H1 (cell line): ENCODE data around the gene BCAR1. TPM values are rescaled to one million over a fixed set of nuclear protein-coding genes. Genes with fewer than 3 reads are reported as not detected.

Experiments used
- CTCF ChIA-PET: fragments of 300-600 bp; sonication (Branson Sonifier 250); formaldehyde crosslinking; loops from one replicate; lab custom pipeline; 2021; ENCODE audit not compliant: partially characterized antibody; lab: Charles Lee
- POLR2A ChIA-PET: fragments of 300-600 bp; sonication (Branson Sonifier 250); formaldehyde crosslinking; loops from one replicate; lab custom pipeline; 2021; ENCODE audit warnings: inconsistent platforms; ENCODE audit not compliant: partially characterized antibody; lab: Charles Lee
- DNase-seq, 2 experiments: peaks; one replicate each; pipeline versions ENCODE4 v3.0.0 to v3.0.0-alpha.2; 2010 to 2022; ENCODE audit warnings: low spot score in 2 of 2, low read depth in 1 of 2, mixed read lengths in 1 of 2
- FAIRE-seq: peaks from 2 replicates; lab custom pipeline; 2011; peaks lifted over from hg19 to GRCh38; lab: Jason Lieb, UNC
- H2AFZ ChIP-seq: 2 replicates; pipeline ENCODE4 v1.8.1; 2012; ENCODE audit warnings: low read length, inconsistent platforms
- H2AK5ac ChIP-seq: 2 replicates; pipeline ENCODE4 v1.6.1; 2013; ENCODE audit warnings: low read depth, low read length
- H2BK120ac ChIP-seq: replicated peaks from 2 replicates; pipeline ENCODE3; 2013; ENCODE audit warnings: low read depth, low read length, inconsistent platforms
- H2BK12ac ChIP-seq: 2 replicates; pipeline ENCODE4 v1.6.1; 2013; ENCODE audit warnings: low read depth, low read length
- H2BK15ac ChIP-seq: 2 replicates; pipeline ENCODE4 v1.6.1; 2013; ENCODE audit warnings: low read length
- H2BK20ac ChIP-seq: 2 replicates; pipeline ENCODE4 v1.6.1; 2013; ENCODE audit warnings: low read length
- H2BK5ac ChIP-seq: 2 replicates; pipeline ENCODE4 v1.6.1; 2013; ENCODE audit warnings: low read depth, low read length
- H3K14ac ChIP-seq: 2 replicates; pipeline ENCODE4 v1.6.1; 2013; ENCODE audit warnings: inconsistent platforms; ENCODE audit not compliant: insufficient read length
- H3K18ac ChIP-seq: 2 replicates; pipeline ENCODE4 v1.6.1; 2013; ENCODE audit warnings: low read length; ENCODE audit errors: extremely low read depth
- H3K23ac ChIP-seq: 2 replicates; pipeline ENCODE4 v1.6.1; 2013; ENCODE audit warnings: inconsistent platforms; ENCODE audit not compliant: insufficient read length
- H3K23me2 ChIP-seq: 2 replicates; pipeline ENCODE4 v1.6.1; 2013; ENCODE audit warnings: low read depth, low read length
- H3K27ac ChIP-seq: 2 replicates; pipeline ENCODE4 v1.6.1; 2011; ENCODE audit warnings: low read depth, low read length, inconsistent platforms
- H3K27me3 ChIP-seq, 4 experiments: replicated peaks in 1 of 4; 1 replicate in 1 of 4; 2 replicates in 3 of 4; pipeline versions ENCODE4 v1.6.1 to v1.8.1; 2011 to 2013; ENCODE audit warnings: low read length in 3 of 4, mild to moderate bottlenecking in 3 of 4, inconsistent platforms in 2 of 4, mixed read lengths in 2 of 4, moderate library complexity in 1 of 4; ENCODE audit not compliant: control insufficient read depth in 3 of 4, insufficient read depth in 3 of 4; ENCODE audit errors: extremely low read depth in 1 of 4
- H3K36me3 ChIP-seq, 4 experiments: 2 replicates each; pipeline versions ENCODE4 v1.6.1 to v1.8.1; 2011 to 2013; ENCODE audit warnings: mild to moderate bottlenecking in 4 of 4, low read length in 3 of 4, moderate library complexity in 2 of 4, control low read depth in 1 of 4, inconsistent platforms in 1 of 4; ENCODE audit not compliant: insufficient read depth in 4 of 4, control insufficient read depth in 2 of 4
- H3K4ac ChIP-seq: replicated peaks from 2 replicates; pipeline ENCODE3; 2013; ENCODE audit warnings: low read length, low read depth, mixed read lengths, inconsistent platforms; ENCODE audit not compliant: insufficient read length
- H3K4me1 ChIP-seq, 4 experiments: replicated peaks in 1 of 4; 1 replicate in 1 of 4; 2 replicates in 3 of 4; pipeline versions ENCODE4 v1.6.1 to v1.8.1; 2011 to 2013; ENCODE audit warnings: low read length in 3 of 4, inconsistent platforms in 2 of 4, mixed read lengths in 1 of 4; ENCODE audit not compliant: insufficient read depth in 4 of 4, control insufficient read depth in 3 of 4
- H3K4me2 ChIP-seq, 2 experiments: 2 replicates each; pipeline versions ENCODE4 v1.6.1 to v1.8.1; 2011 to 2013; ENCODE audit warnings: low read depth in 2 of 2, low read length in 2 of 2, control low read depth in 1 of 2, inconsistent platforms in 1 of 2, mild to moderate bottlenecking in 1 of 2; ENCODE audit not compliant: insufficient read depth in 1 of 2
- H3K4me3 ChIP-seq, 4 experiments: fragments of 200-600, 300-600 bp in 1 of 4; sonication (generic), shearing (Covaris generic), sonication (Bioruptor Twin) in 1 of 4; 2 replicates each; pipeline versions ENCODE4 v1.5.1 to v1.8.1; 2011 to 2016; ENCODE audit warnings: low read length in 4 of 4, low read depth in 3 of 4, control low read depth in 2 of 4, inconsistent platforms in 2 of 4, mild to moderate bottlenecking in 2 of 4, mixed read lengths in 1 of 4, moderate library complexity in 1 of 4; ENCODE audit not compliant: insufficient read depth in 2 of 4; ENCODE audit errors: extremely low read depth in 1 of 4
- H3K56ac ChIP-seq: replicated peaks from 2 replicates; pipeline ENCODE3; 2013; ENCODE audit warnings: low read depth, mild to moderate bottlenecking, mixed read lengths, low read length, inconsistent platforms; ENCODE audit not compliant: insufficient read length
- H3K79me1 ChIP-seq: 2 replicates; pipeline ENCODE4 v1.6.1; 2013; ENCODE audit warnings: low read depth, low read length, control low read depth
- H3K79me2 ChIP-seq, 2 experiments: 2 replicates each; pipeline versions ENCODE4 v1.6.1 to v1.8.1; 2012 to 2013; ENCODE audit warnings: low read length in 2 of 2, mild to moderate bottlenecking in 2 of 2, inconsistent platforms in 1 of 2; ENCODE audit not compliant: insufficient read depth in 2 of 2, control insufficient read depth in 1 of 2
- H3K9ac ChIP-seq, 4 experiments: replicated peaks in 1 of 4; 1 replicate in 1 of 4; 2 replicates in 3 of 4; pipeline versions ENCODE4 v1.6.1 to v1.8.1; 2011 to 2013; ENCODE audit warnings: low read depth in 3 of 4, low read length in 3 of 4, control low read depth in 2 of 4, mild to moderate bottlenecking in 2 of 4, moderate library complexity in 2 of 4, inconsistent platforms in 1 of 4; ENCODE audit errors: extremely low read depth in 1 of 4
- H3K9me3 ChIP-seq, 2 experiments: 2 replicates each; pipeline versions ENCODE4 v1.6.1 to v1.8.1; 2012 to 2013; ENCODE audit warnings: mild to moderate bottlenecking in 2 of 2, moderate library complexity in 2 of 2, control low read depth in 1 of 2, inconsistent platforms in 1 of 2, low read depth in 1 of 2, low read length in 1 of 2, mixed read lengths in 1 of 2; ENCODE audit not compliant: insufficient read depth in 2 of 2
- H4K20me1 ChIP-seq, 2 experiments: replicated peaks in 1 of 2; 2 replicates each; pipeline versions ENCODE3 to v1.8.1; 2011 to 2013; ENCODE audit warnings: inconsistent platforms in 2 of 2, low read length in 2 of 2, mild to moderate bottlenecking in 1 of 2; ENCODE audit not compliant: insufficient read depth in 2 of 2, control insufficient read depth in 1 of 2
- H4K5ac ChIP-seq: 2 replicates; pipeline ENCODE4 v1.6.1; 2013; ENCODE audit warnings: low read length, low read depth, mixed read lengths, inconsistent platforms; ENCODE audit not compliant: insufficient read length
- H4K8ac ChIP-seq: 2 replicates; pipeline ENCODE4 v1.8.0; 2013; ENCODE audit warnings: mild to moderate bottlenecking, moderate library complexity, low read length, inconsistent platforms; ENCODE audit not compliant: insufficient read depth; ENCODE audit errors: extremely low read depth
- H4K91ac ChIP-seq: replicated peaks from 2 replicates; pipeline ENCODE3; 2013; ENCODE audit warnings: low read length, mixed read lengths, inconsistent platforms; ENCODE audit not compliant: insufficient read length
- CBX8 ChIP-seq: fragments of 300-800, 300-1000 bp; sonication (generic); IDR thresholded peaks from 2 replicates; pipeline ENCODE4 v1.7.1; 2016; ENCODE audit warnings: low read depth, low read length, borderline replicate concordance
- RAD21 ChIP-seq, 2 experiments: IDR thresholded peaks in 1 of 2; conservative IDR thresholded peaks in 1 of 2; 2 replicates each; pipeline ENCODE4 v1.6.1; 2011; ENCODE audit warnings: low read depth in 2 of 2, low read length in 2 of 2, improper control_type of control experiment in 1 of 2, inconsistent platforms in 1 of 2, mild to moderate bottlenecking in 1 of 2, moderate library complexity in 1 of 2
- SP1 ChIP-seq: IDR thresholded peaks from 2 replicates; pipeline ENCODE4 v1.6.1; 2011; ENCODE audit warnings: low read depth, low read length
- SP4 ChIP-seq: IDR thresholded peaks from 2 replicates; pipeline ENCODE4 v1.6.1; 2012; ENCODE audit warnings: low read length, inconsistent platforms
- SUZ12 ChIP-seq: fragments of 200-600 bp; sonication (generic); IDR thresholded peaks from 2 replicates; pipeline ENCODE4 v1.6.1; 2012; ENCODE audit warnings: mild to moderate bottlenecking, inconsistent platforms, low read length, moderate library complexity, mixed read lengths
- WGBS, 2 experiments: shearing (Covaris generic) in 1 of 2; methylation state at CpG; one replicate each; pipeline versions ENCODE4 v1.1.6 to v1.1.7; 2013 to 2015; ENCODE audit warnings: low lambda C conversion rate in 2 of 2, mixed read lengths in 2 of 2, inconsistent platforms in 1 of 2, low coverage in 1 of 2, missing lambda C conversion rate in 1 of 2; ENCODE audit not compliant: insufficient replicate concordance in 2 of 2, insufficient coverage in 1 of 2, insufficient read length in 1 of 2; ENCODE audit errors: extremely low coverage in 1 of 2, missing lambda C conversion rate in 1 of 2; 5-methylcytosine and 5-hydroxymethylcytosine counted together
- polyA plus RNA-seq, 7 experiments: library from polyadenylated mRNA; depleted of rRNA in 3 of 7; stranded (reverse) in 5 of 7; unstranded in 2 of 7; fragments of >200 nt in 5 of 7; fragments of 200-250 nt in 2 of 7; gene quantifications; 1 replicate in 5 of 7; 2 replicates in 1 of 7; 4 replicates in 1 of 7; pipeline versions ENCODE4 v1.2.1 to v1.2.3, GENCODE V29; 2011 to 2013; ENCODE audit warnings: missing spikeins in 2 of 7, mixed read lengths in 2 of 7
- total RNA-seq: library from RNA; stranded (reverse); fragmentation: NEBNext Ultra II Directional; extraction: Animal tissue kit (Norgen Biotek cat#: 25700); gene quantifications from 2 replicates; pipeline ENCODE4 v1.2.1, GENCODE V29; 2021

Gene BCAR1
- total and polyA plus RNA-seq, 2 of the 8 experiments (the other 6 are each of a cell fraction or from before 2014, with no cell fraction given): 59.8 to 105 TPM

DNA sequence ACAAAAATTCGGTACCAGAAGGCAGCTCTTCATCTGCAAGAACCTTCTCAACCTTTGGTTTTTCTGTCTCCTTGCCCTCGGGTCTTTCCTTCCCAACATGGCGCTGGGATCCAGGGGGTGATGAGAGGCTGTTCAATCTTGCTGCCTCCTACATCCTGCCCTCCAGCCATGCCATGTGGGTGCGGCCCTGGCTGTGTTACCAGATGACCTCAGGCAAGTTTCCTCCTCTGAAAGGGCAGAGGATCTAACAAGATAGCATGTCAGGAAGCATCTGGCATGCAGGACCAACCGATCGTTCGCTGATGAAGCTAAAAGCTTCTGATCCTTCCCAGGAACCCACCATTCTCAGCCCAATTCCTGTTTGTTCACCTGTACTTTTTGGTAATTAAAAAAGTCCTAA lies 36.8 kb upstream of the BCAR1 start:
- TF ChIP-seq RAD21 (IDR thresholded peaks at IDR 0.05 in 1 of 2, conservative IDR thresholded peaks at IDR 0.05 in 1 of 2; ENCODE audit: low read depth in 2 of 2, low read length in 2 of 2): no peak
- TF ChIP-seq CBX8: no peak
- no peak for TF ChIP-seq SP4
- TF ChIP-seq SP1: no peak
- TF ChIP-seq SUZ12: no peak
- CTCF ChIA-PET: interaction anchor here (1.2 kb wide), 1 partner anchor 17 kb away, joined by 6 read pairs; no protein-coding TSS in a partner anchor
- H3K56ac ChIP-seq: no peak overlapping the region
- no peak overlapping the region for H2BK20ac ChIP-seq
- no peak overlapping the region for H3K23ac ChIP-seq
- H3K4me3 ChIP-seq: no peak overlapping the region
- WGBS, 2 experiments: 93% methylated on average over 7 of the region's 7 CpGs; no CpG with 5 or more reads in 1 of the 2 experiments
- no peak overlapping the region for H4K91ac ChIP-seq
- no peak overlapping the region for H3K4me2 ChIP-seq
- no peaks in the 10 kb centered on the region for H3K9me3 ChIP-seq
- no peak overlapping the region for H2AFZ ChIP-seq
- no peaks in the 10 kb centered on the region for H3K79me1 ChIP-seq
- H2BK120ac ChIP-seq: no peak overlapping the region
- H2BK12ac ChIP-seq: no peak overlapping the region
- DNase-seq (no peak), FAIRE-seq (no peak)
- no peak overlapping the region for H3K18ac ChIP-seq
- H3K23me2 ChIP-seq: no peaks in the 10 kb centered on the region
- H3K4ac ChIP-seq: no peak overlapping the region
- no peak overlapping the region for H3K27ac ChIP-seq
- H3K4me1 ChIP-seq: no peaks in the 10 kb centered on the region
- no peaks in the 10 kb centered on the region for H3K79me2 ChIP-seq
- H2BK15ac ChIP-seq: no peak overlapping the region
- peaks cover 3 to 20% (median 13%) of the 10 kb centered on the region in 4 experiments; a peak in 5 of 8 replicates for H3K36me3 ChIP-seq
- H3K9ac ChIP-seq: no peak overlapping the region
- no peaks in the 10 kb centered on the region for H3K27me3 ChIP-seq
- POLR2A ChIA-PET: interaction anchor here (1.1 kb wide), 1 partner anchor 33 kb away, joined by 4 read pairs; no protein-coding TSS in a partner anchor
- no peak overlapping the region for H4K5ac ChIP-seq
- peaks cover 0 to 4% of the 10 kb centered on the region in 2 experiments for H4K20me1 ChIP-seq
- no peak overlapping the region for H3K14ac ChIP-seq
- H4K8ac ChIP-seq: no peak overlapping the region
- H2BK5ac ChIP-seq: no peak overlapping the region
- H2AK5ac ChIP-seq: no peak overlapping the region
